ENCODE measurements around the gene SH3GL2. TPM values are rescaled to one million over a fixed set of nuclear protein-coding genes. Genes with fewer than 3 reads are reported as not detected.
A peak's percentile ranks its signal among the peaks of the same experiment; 100 is the strongest.

The SH3GL2 gene
- total and polyA plus RNA-seq, 8 donors, result 0.84 to 10.3 (median 6.3) TPM

GRCh38 chr9:17810728-17811571 is 232.1 kb downstream of the SH3GL2 start:
- ATAC-seq, result peak; percentile 78
- TF ChIP-seq CTCF (IDR thresholded peaks at IDR 0.05), result peak; percentile 68 to 89
- Histone ChIP-seq H3K36me3 (no peaks in the 10 kb centered on the region), H3K4me3 (no peak overlapping the region), H3K27ac (no peak overlapping the region), H3K4me1 (no peaks in the 10 kb centered on the region), H3K9me3 (no peaks in the 10 kb centered on the region), H3K27me3 (peaks cover 0 to 6% of the 10 kb centered on the region in 2 donors)
- peak in 3 of 4 donors; percentile 35 to 81 (median 68) for DNase-seq
- intact Hi-C loops (cut with DNase I), result no loop called here

GRCh38 chr9:17813798-17814197 is 234.9 kb downstream of the SH3GL2 start:
- H3K9me3 ChIP-seq, result no peaks in the 10 kb centered on the region
- H3K36me3 ChIP-seq, result no peaks in the 10 kb centered on the region
- intact Hi-C loops (cut with DNase I), result no loop called here
- TF ChIP-seq CTCF (IDR thresholded peaks at IDR 0.05), result no peak
- H3K4me3 ChIP-seq, result no peak overlapping the region
- DNase-seq, result no peak
- peaks cover 0 to 6% of the 10 kb centered on the region in 2 donors for H3K27me3 ChIP-seq
- H3K4me1 ChIP-seq, result no peaks in the 10 kb centered on the region
- ATAC-seq, result no peak
- H3K27ac ChIP-seq, result no peak overlapping the region

GRCh38 chr9:17816431-17817027 is 237.7 kb downstream of the SH3GL2 start:
- Histone ChIP-seq H3K27ac (no peak overlapping the region), H3K27me3 (no peaks in the 10 kb centered on the region), H3K4me1 (no peaks in the 10 kb centered on the region), H3K4me3 (no peak overlapping the region), H3K36me3 (no peaks in the 10 kb centered on the region), H3K9me3 (no peaks in the 10 kb centered on the region)
- DNase-seq (no peak), ATAC-seq (no peak)
- no peak for TF ChIP-seq CTCF (IDR thresholded peaks at IDR 0.05)
- intact Hi-C loops (cut with DNase I), result no loop called here

GRCh38 chr9:17824191-17824590 is 245.3 kb downstream of the SH3GL2 start:
- no peak overlapping the region for H3K4me3 ChIP-seq
- ATAC-seq (no peak), DNase-seq (no peak)
- no peaks in the 10 kb centered on the region for H3K27me3 ChIP-seq
- no peaks in the 10 kb centered on the region for H3K9me3 ChIP-seq
- intact Hi-C loops (cut with DNase I), result no loop called here
- TF ChIP-seq CTCF (IDR thresholded peaks at IDR 0.05), result no peak
- no peak overlapping the region for H3K27ac ChIP-seq
- no peaks in the 10 kb centered on the region for H3K36me3 ChIP-seq
- no peaks in the 10 kb centered on the region for H3K4me1 ChIP-seq

- no peak for DNase-seq
- no peak overlapping the region for H3K4me3 ChIP-seq
- no peak for TF ChIP-seq CTCF (IDR thresholded peaks at IDR 0.05)
Measured at GRCh38 chr9:17824616-17825264, 245.9 kb downstream of the SH3GL2 start.

More at GRCh38 chr9:17824616-17825264, 245.9 kb downstream of the SH3GL2 start:
- H3K27me3 ChIP-seq, result no peaks in the 10 kb centered on the region
- no peaks in the 10 kb centered on the region for H3K9me3 ChIP-seq
- no peak overlapping the region for H3K27ac ChIP-seq
- intact Hi-C loops (cut with DNase I), result no loop called here
- ATAC-seq, result no peak
- H3K36me3 ChIP-seq, result no peaks in the 10 kb centered on the region
- H3K4me1 ChIP-seq, result no peaks in the 10 kb centered on the region

All from left lung (tissue), 10 donors.